Amygdala (tissue), 56 donors: Measurements from ENCODE around the gene IDH3A.

Source experiments
- DNase-seq, 56 donors: peaks; one replicate each; lab custom pipeline; 2025; lab: John Stamatoyannopoulos, UW

IDH3A gene

GRCh38 chr15:78162038-78162437 lies 12.9 kb downstream of the IDH3A start:
- peak in 13 of 56 donors; percentile 6 to 46 (median 33) for DNase-seq

GRCh38 chr15:78164010-78164409 lies 14.8 kb downstream of the IDH3A start:
- DNase-seq: no peak

GRCh38 chr15:78167227-78167888 lies 18.2 kb downstream of the IDH3A start:
- DNase-seq: no peak

- no peak for DNase-seq
These were observed 19.4 kb downstream of the IDH3A start for GRCh38 chr15:78168608-78169007.

- no peak for DNase-seq
These were observed 21.9 kb downstream of the IDH3A start for GRCh38 chr15:78170848-78171773.

- DNase-seq: no peak
These were observed 22.8 kb downstream of the IDH3A start for GRCh38 chr15:78171864-78172472.

GRCh38 chr15:78174401-78174800 lies 25.2 kb downstream of the IDH3A start:
- DNase-seq: no peak

- DNase-seq: no peak
These were observed 26.2 kb downstream of the IDH3A start for GRCh38 chr15:78175330-78175729.

- DNase-seq: peak in 36 of 56 donors; percentile 5 to 68 (median 32)
These were observed 28.3 kb downstream of the IDH3A start for GRCh38 chr15:78177447-78177873.

GRCh38 chr15:78178064-78178463 lies 28.9 kb downstream of the IDH3A start:
- no peak for DNase-seq

GRCh38 chr15:78179286-78179840 lies 30.2 kb downstream of the IDH3A start:
- DNase-seq: no peak

- DNase-seq: no peak
These were observed 30.7 kb downstream of the IDH3A start for GRCh38 chr15:78179906-78180305.

GRCh38 chr15:78182336-78182700 lies 33.2 kb downstream of the IDH3A start:
- no peak for DNase-seq

- DNase-seq: no peak
These were observed 33.7 kb downstream of the IDH3A start for GRCh38 chr15:78182821-78183220.

GRCh38 chr15:78192826-78193594 lies 43.8 kb downstream of the IDH3A start:
- DNase-seq: no peak

- peak in 2 of 56 donors; percentile 25 to 28 for DNase-seq
These were observed 44.8 kb downstream of the IDH3A start for GRCh38 chr15:78193731-78194567.

GRCh38 chr15:78194568-78194925 lies 45.4 kb downstream of the IDH3A start:
- no peak for DNase-seq

GRCh38 chr15:78195735-78196201 lies 46.6 kb downstream of the IDH3A start:
- no peak for DNase-seq

GRCh38 chr15:78197632-78198031 lies 48.5 kb downstream of the IDH3A start:
- no peak for DNase-seq
